Measurements from ENCODE around the gene MACROD1.

DNA sequence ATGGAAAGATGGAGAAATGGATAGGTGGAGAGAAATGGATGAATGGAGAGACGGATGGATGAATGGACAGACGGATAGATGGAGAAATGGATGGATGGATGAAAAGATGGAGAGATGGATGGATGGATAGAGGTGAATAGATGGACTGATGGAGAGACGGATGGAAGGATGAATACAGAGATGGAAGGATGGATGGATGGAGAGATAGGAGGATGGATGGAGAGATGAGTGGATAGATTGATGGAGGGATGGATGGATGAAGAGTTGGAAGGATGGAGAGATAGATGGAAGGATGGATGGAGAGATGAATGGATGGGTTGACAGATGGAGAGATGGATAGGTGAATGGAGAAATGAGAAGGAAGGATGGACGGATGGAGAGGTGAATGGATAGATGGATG, 66.5 kb downstream of the MACROD1 start:
- TF ChIP-seq, protein P1, sequence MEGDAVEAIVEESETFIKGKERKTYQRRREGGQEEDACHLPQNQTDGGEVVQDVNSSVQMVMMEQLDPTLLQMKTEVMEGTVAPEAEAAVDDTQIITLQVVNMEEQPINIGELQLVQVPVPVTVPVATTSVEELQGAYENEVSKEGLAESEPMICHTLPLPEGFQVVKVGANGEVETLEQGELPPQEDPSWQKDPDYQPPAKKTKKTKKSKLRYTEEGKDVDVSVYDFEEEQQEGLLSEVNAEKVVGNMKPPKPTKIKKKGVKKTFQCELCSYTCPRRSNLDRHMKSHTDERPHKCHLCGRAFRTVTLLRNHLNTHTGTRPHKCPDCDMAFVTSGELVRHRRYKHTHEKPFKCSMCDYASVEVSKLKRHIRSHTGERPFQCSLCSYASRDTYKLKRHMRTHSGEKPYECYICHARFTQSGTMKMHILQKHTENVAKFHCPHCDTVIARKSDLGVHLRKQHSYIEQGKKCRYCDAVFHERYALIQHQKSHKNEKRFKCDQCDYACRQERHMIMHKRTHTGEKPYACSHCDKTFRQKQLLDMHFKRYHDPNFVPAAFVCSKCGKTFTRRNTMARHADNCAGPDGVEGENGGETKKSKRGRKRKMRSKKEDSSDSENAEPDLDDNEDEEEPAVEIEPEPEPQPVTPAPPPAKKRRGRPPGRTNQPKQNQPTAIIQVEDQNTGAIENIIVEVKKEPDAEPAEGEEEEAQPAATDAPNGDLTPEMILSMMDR (IDR thresholded peaks at IDR 0.05), result no peak
- TF ChIP-seq POLR2A (IDR thresholded peaks at IDR 0.05), result no peak

Data from Peyer's patch (tissue), 4 donors.